Measurements from ENCODE around the gene GTF3A. TPM values are rescaled to one million over a fixed set of nuclear protein-coding genes. Genes with fewer than 3 reads are reported as not detected.

The GTF3A gene
- total RNA-seq, 1 donor from 2014 or later, result 81.7 TPM

DNA sequence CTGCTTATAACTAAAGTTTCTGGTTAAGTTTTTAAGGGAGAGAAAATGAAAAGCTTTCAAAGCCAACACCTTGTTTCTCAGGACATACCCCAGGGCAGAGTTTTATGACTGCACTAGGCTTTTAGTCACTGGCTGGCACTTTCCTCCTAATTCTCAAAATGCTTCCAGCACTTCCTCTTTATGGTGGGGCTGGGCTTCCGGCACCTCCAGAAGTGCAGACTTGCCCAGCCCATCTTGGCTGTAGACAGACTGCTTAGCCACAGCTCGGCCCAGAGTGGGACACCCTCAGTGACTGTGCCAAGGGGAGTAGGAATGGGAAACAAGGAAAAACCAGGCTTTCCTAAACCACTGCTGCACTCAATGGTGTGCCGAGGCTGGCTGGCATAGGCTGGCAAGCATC, 23.2 kb upstream of the GTF3A start:
- Histone ChIP-seq H3K4me3 (no peak overlapping the region), H3K36me3 (no peaks in the 10 kb centered on the region), H3K27me3 (peaks cover 3% of the 10 kb centered on the region), H3K4me1 (peaks cover 15% of the 10 kb centered on the region), H3K27ac (no peak overlapping the region), H3K9me3 (no peaks in the 10 kb centered on the region)
- DNase-seq (no peak), ATAC-seq (peak; percentile 83)
- intact Hi-C loops (cut with DNase I), result no loop called here
- TF ChIP-seq, protein P1, sequence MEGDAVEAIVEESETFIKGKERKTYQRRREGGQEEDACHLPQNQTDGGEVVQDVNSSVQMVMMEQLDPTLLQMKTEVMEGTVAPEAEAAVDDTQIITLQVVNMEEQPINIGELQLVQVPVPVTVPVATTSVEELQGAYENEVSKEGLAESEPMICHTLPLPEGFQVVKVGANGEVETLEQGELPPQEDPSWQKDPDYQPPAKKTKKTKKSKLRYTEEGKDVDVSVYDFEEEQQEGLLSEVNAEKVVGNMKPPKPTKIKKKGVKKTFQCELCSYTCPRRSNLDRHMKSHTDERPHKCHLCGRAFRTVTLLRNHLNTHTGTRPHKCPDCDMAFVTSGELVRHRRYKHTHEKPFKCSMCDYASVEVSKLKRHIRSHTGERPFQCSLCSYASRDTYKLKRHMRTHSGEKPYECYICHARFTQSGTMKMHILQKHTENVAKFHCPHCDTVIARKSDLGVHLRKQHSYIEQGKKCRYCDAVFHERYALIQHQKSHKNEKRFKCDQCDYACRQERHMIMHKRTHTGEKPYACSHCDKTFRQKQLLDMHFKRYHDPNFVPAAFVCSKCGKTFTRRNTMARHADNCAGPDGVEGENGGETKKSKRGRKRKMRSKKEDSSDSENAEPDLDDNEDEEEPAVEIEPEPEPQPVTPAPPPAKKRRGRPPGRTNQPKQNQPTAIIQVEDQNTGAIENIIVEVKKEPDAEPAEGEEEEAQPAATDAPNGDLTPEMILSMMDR (IDR thresholded peaks at IDR 0.05), result no peak

GRCh38 chr13:27403203-27403678, 21.2 kb upstream of the GTF3A start:
- Histone ChIP-seq H3K4me3 (no peak overlapping the region), H3K4me1 (peaks cover 15% of the 10 kb centered on the region), H3K9me3 (no peaks in the 10 kb centered on the region), H3K36me3 (no peaks in the 10 kb centered on the region), H3K27me3 (no peaks in the 10 kb centered on the region), H3K27ac (peak overlapping the region; percentile 59)
- peak; percentile 63 for ATAC-seq
- intact Hi-C loops (cut with DNase I), result no loop called here
- DNase-seq, result no peak
- TF ChIP-seq, protein P1 (IDR thresholded peaks at IDR 0.05), result no peak

DNA sequence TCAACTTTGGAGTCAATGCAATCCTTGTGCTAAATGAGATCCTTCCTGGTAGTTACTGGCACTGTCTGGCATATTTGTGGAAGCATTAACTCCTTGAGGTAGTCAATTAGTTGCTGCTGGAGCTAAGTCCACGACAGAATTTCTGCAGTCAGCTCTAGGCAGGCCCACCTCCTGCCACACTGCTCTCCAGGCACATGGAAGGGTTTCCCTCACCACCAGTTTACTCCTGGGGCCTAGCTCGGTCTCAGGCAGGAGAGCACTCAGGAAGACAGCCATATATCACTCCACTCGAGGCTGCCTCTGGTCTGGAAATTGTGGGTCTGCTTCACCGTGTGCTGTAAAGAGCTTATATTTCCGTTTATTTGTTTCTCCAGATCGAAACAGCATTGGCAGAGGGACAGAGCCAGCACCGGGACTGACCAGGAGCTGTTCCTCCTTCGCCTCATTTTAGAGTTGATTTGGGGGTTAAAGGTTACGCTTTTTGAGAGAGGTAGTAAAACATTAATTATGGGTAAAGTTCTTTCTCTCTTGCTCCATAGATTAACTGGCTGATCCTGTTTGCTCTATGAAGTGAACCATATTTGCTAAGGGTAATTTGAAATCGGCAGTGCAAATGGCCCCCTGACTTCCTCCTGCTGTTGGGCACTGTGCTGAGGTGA, 20.6 kb upstream of the GTF3A start:
- no peak overlapping the region for H3K4me3 ChIP-seq
- no peaks in the 10 kb centered on the region for H3K36me3 ChIP-seq
- TF ChIP-seq, protein P1 (IDR thresholded peaks at IDR 0.05), result no peak
- ATAC-seq (no peak), DNase-seq (no peak)
- H3K27ac ChIP-seq, result peak overlapping the region; percentile 59
- no peaks in the 10 kb centered on the region for H3K9me3 ChIP-seq
- no peaks in the 10 kb centered on the region for H3K27me3 ChIP-seq
- peaks cover 15% of the 10 kb centered on the region for H3K4me1 ChIP-seq
- intact Hi-C loops (cut with DNase I), result no loop called here

- ATAC-seq, result no peak
- intact Hi-C loops (cut with DNase I), result no loop called here
- Histone ChIP-seq H3K27me3 (no peaks in the 10 kb centered on the region), H3K9me3 (no peaks in the 10 kb centered on the region), H3K27ac (no peak overlapping the region), H3K36me3 (no peaks in the 10 kb centered on the region), H3K4me3 (no peak overlapping the region), H3K4me1 (peaks cover 15% of the 10 kb centered on the region)
- no peak for DNase-seq
- TF ChIP-seq, protein P1 (IDR thresholded peaks at IDR 0.05), result no peak
Observed at GRCh38 chr13:27404680-27405079, 19.7 kb upstream of the GTF3A start.

- Histone ChIP-seq H3K27me3 (no peaks in the 10 kb centered on the region), H3K4me3 (no peak overlapping the region), H3K36me3 (no peaks in the 10 kb centered on the region), H3K4me1 (peaks cover 15% of the 10 kb centered on the region), H3K9me3 (no peaks in the 10 kb centered on the region), H3K27ac (no peak overlapping the region)
- no peak for ATAC-seq
- DNase-seq, result no peak
- TF ChIP-seq, protein P1 (IDR thresholded peaks at IDR 0.05), result no peak
- intact Hi-C loops (cut with DNase I), result no loop called here
Observed at GRCh38 chr13:27405546-27406134, 18.8 kb upstream of the GTF3A start.
